ENCODE results near the gene MAPK10. TPM values are rescaled to one million over a fixed set of nuclear protein-coding genes. Genes with fewer than 3 reads are reported as not detected.

Gene MAPK10
- total and polyA plus RNA-seq, 2 of the 8 experiments (the other 6 are each of a cell fraction or from before 2014, with no cell fraction given) = 2.5 to 3.1 TPM

- no peak overlapping the region for H4K91ac ChIP-seq (replicated peaks; ENCODE audit: insufficient read length, low read length)
- H4K5ac ChIP-seq (ENCODE audit: insufficient read length, low read depth, low read length) = no peak overlapping the region
- H3K18ac ChIP-seq (ENCODE audit: extremely low read depth, low read length) = no peak overlapping the region
- H3K23ac ChIP-seq (ENCODE audit: insufficient read length) = no peak overlapping the region
- FAIRE-seq (no peak), DNase-seq (ENCODE audit: low read depth in 1 of 2, low spot score in 2 of 2) (no peak)
- TF ChIP-seq SP2 (IDR thresholded peaks at IDR 0.05; ENCODE audit: low read length) (no peak), POU5F1 (IDR thresholded peaks at IDR 0.05; ENCODE audit: low read depth, low read length) (no peak), KDM1A (IDR thresholded peaks at IDR 0.05; ENCODE audit: borderline replicate concordance, low read length) (no peak), JUN (IDR thresholded peaks at IDR 0.05; ENCODE audit: low read depth, low read length) (no peak)
- H3K36me3 ChIP-seq (ENCODE audit: control insufficient read depth in 2 of 4, insufficient read depth in 4 of 4, low read length in 3 of 4) = no peaks in the 10 kb centered on the region
- POLR2A ChIA-PET (ENCODE audit: partially characterized antibody) = no interaction called here
- H2BK5ac ChIP-seq (ENCODE audit: low read depth, low read length) = no peak overlapping the region
- H3K9ac ChIP-seq (replicated peaks in 1 of 4; ENCODE audit: extremely low read depth in 1 of 4, low read depth in 3 of 4, low read length in 3 of 4) = no peak overlapping the region
- H4K20me1 ChIP-seq (replicated peaks in 1 of 2; ENCODE audit: control insufficient read depth in 1 of 2, insufficient read depth in 2 of 2, low read length in 2 of 2) = no peaks in the 10 kb centered on the region
- H3K79me2 ChIP-seq (ENCODE audit: control insufficient read depth in 1 of 2, insufficient read depth in 2 of 2, low read length in 2 of 2) = no peaks in the 10 kb centered on the region
- H3K27ac ChIP-seq (ENCODE audit: low read depth, low read length) = no peak overlapping the region
- peaks cover 0 to 1% (median 0%) of the 10 kb centered on the region in 4 experiments; a peak in 1 of 7 replicates for H3K27me3 ChIP-seq (replicated peaks in 1 of 4; ENCODE audit: control insufficient read depth in 3 of 4, extremely low read depth in 1 of 4, insufficient read depth in 3 of 4, low read length in 3 of 4)
- H3K79me1 ChIP-seq (ENCODE audit: low read depth, low read length) = no peaks in the 10 kb centered on the region
- CTCF ChIA-PET (ENCODE audit: partially characterized antibody) = no interaction called here
- no peaks in the 10 kb centered on the region for H3K23me2 ChIP-seq (ENCODE audit: low read depth, low read length)
- no peak overlapping the region for H2AK5ac ChIP-seq (ENCODE audit: low read depth, low read length)
- no peak overlapping the region for H3K4me3 ChIP-seq (ENCODE audit: extremely low read depth in 1 of 4, insufficient read depth in 2 of 4, low read depth in 3 of 4, low read length in 4 of 4)
- no peak overlapping the region for H2BK15ac ChIP-seq (ENCODE audit: low read length)
- H3K9me3 ChIP-seq (ENCODE audit: insufficient read depth in 2 of 2, low read depth in 1 of 2, low read length in 1 of 2) = no peaks in the 10 kb centered on the region
- H2BK12ac ChIP-seq (ENCODE audit: low read depth, low read length) = no peak overlapping the region
- H3K4me2 ChIP-seq (ENCODE audit: insufficient read depth in 1 of 2, low read depth in 2 of 2, low read length in 2 of 2) = no peak overlapping the region
- no peak overlapping the region for H3K4ac ChIP-seq (replicated peaks; ENCODE audit: insufficient read length, low read depth, low read length)
- H4K8ac ChIP-seq (ENCODE audit: extremely low read depth, insufficient read depth, low read length) = no peak overlapping the region
- H3K56ac ChIP-seq (replicated peaks; ENCODE audit: insufficient read length, low read depth, low read length) = no peak overlapping the region
- H2BK20ac ChIP-seq (ENCODE audit: low read length) = no peak overlapping the region
- no peak overlapping the region for H2BK120ac ChIP-seq (replicated peaks; ENCODE audit: low read depth, low read length)
- peaks cover 0 to 3% (median 1%) of the 10 kb centered on the region in 4 experiments; a peak in 2 of 7 replicates for H3K4me1 ChIP-seq (replicated peaks in 1 of 4; ENCODE audit: control insufficient read depth in 3 of 4, insufficient read depth in 4 of 4, low read length in 3 of 4)
- no peak overlapping the region for H2AFZ ChIP-seq (ENCODE audit: low read length)
- no peak overlapping the region for H3K14ac ChIP-seq (ENCODE audit: insufficient read length)
Measured at GRCh38 chr4:86092684-86093083, 267.2 kb downstream of the MAPK10 start.
